Subcutaneous adipose tissue (tissue), 4 donors: Measurements from ENCODE around the gene ITPKB. TPM values are rescaled to one million over a fixed set of nuclear protein-coding genes. Genes with fewer than 3 reads are reported as not detected.

Experiments used
- total RNA-seq, 4 donors: library from RNA; depleted of rRNA; stranded (reverse); fragments of >200 nt; gene quantifications; one replicate each; pipeline ENCODE4 v1.1.0, GENCODE V29; 2016
- TF ChIP-seq, protein P1 (sequence below): fragments of 450-650 bp; IDR thresholded peaks from one replicate; pipeline ENCODE4 v1.5.1; 2016; ENCODE audit warnings: low read depth, mild to moderate bottlenecking, control low read depth, antibody characterized with exemption, moderate library complexity

ITPKB gene
- total RNA-seq, 4 donors from 2014 or later = 16.6 to 72.5 (median 28.1) TPM

DNA sequence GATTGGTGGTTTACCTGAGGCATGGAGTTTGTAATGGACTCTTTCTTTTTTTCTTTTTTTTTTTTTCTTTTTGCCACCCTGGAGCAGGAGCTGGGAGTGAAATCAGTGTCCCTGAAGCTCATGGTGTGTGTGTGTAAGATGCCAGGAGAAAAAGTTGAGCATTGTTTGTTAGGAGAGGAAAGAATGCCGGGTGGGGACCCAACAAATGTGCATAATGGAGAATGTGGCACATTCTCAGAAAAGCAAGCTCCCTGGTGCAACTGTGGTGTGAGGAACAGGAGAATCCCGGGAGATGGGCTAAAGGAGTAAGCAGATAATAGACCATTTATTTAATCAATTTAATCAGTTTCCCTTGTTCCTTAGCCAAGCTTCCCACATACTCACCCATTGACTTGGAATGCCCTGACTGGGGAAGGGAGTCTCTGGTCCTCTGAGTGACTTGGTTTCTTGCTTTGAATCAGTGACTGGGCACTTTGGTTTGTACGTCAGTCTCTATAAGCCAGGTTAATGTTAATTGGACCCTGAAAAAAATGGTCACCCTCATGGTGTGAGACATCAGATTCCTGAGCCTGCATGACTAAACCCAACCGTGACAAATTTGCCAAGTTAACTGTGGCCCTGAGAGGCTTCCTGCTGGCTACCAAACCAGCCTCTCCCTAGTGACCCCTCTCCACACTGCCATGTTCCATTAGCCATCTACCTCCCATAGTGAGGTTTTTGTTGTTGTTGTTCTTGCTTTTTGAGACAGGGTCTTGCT, 43.9 kb upstream of the ITPKB start:
- TF ChIP-seq, protein P1, sequence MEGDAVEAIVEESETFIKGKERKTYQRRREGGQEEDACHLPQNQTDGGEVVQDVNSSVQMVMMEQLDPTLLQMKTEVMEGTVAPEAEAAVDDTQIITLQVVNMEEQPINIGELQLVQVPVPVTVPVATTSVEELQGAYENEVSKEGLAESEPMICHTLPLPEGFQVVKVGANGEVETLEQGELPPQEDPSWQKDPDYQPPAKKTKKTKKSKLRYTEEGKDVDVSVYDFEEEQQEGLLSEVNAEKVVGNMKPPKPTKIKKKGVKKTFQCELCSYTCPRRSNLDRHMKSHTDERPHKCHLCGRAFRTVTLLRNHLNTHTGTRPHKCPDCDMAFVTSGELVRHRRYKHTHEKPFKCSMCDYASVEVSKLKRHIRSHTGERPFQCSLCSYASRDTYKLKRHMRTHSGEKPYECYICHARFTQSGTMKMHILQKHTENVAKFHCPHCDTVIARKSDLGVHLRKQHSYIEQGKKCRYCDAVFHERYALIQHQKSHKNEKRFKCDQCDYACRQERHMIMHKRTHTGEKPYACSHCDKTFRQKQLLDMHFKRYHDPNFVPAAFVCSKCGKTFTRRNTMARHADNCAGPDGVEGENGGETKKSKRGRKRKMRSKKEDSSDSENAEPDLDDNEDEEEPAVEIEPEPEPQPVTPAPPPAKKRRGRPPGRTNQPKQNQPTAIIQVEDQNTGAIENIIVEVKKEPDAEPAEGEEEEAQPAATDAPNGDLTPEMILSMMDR = no peak

DNA sequence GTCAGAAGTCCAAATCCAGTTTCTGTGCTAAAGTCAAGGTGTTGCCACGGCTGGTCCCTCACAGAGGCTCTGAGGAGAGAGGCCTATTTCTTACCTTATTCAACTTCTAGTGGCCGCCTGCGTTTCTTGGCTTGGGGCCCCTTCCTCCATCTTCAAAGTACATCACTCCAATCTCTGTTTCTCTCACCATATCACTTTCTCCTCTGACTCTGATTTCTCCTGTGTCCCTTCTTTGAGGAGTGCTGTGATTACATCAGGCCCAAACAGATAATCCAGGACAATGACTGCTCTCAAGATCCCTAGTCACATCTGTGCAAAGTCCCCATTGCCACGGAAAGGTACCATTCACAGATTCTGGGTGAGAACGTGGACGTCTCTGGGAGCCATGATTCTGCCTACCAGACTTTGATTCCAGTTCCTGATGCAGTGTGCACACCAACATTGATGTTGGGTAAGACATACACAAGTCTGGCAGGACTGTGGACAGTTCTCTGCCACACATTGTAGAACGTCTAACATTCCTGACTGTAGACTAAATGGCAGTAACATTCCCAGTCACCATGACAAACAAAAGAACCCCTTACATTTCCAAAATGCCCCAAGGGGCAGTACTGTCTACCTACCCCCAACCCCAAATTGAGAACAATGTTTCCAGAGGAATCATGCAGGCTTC, 43.0 kb upstream of the ITPKB start:
- TF ChIP-seq, protein P1 = no peak

DNA sequence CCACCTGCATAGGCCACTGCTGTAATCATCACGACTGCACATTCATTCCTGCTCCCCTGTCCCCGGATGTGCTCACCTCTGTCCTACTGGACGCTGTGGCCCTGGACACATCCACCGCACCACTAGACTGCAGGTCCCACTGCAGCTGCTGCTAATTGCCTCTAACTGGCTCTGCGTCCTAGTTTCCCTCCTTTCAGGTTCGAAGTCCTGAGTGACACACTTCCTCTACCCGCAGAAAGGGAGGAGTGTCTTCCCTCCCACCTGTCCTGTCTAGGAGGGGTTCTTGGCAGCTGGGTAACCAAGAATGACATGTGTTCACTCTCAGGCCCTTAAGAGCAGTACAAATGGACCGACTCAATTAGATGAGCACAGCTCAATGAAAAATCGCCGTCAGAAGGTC, 40.5 kb upstream of the ITPKB start:
- TF ChIP-seq, protein P1 = no peak

DNA sequence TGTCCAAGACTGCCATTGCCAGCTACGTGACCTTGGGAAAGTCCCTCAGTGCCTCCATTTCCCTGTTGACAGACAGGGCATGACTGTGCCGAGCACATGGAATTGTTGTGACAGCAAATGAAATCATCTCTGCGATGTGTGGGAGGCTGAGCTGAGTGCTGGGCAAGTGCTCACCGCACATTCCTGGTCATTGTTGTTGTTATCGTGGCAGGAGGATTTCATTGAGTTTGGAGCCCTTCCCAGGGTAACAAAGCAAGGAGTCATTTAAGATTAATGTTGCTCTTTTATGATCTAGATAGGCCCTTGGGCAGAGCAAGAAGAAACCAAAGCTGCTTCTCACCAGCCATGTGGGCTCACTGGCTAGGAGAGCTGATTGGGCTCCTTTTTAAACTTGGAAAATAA, 39.6 kb upstream of the ITPKB start:
- TF ChIP-seq, protein P1 = no peak

DNA sequence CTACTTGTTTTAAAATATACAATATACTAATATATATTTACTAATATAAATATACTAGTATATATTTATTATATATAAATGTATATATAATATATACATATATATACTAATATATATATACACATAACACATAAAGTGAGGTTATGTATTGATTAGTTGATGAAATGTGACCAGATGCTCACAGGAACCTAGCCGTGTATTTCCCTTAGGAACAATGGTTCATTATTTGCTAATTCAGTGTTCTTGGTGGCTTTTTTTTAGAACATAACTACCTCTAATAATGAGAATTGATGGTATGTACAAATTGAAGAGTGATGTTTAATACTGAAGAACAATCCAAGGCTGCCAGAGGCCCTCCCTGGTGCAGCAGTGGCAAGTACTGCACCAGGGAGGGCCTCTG, 37.9 kb upstream of the ITPKB start:
- TF ChIP-seq, protein P1 = no peak

DNA sequence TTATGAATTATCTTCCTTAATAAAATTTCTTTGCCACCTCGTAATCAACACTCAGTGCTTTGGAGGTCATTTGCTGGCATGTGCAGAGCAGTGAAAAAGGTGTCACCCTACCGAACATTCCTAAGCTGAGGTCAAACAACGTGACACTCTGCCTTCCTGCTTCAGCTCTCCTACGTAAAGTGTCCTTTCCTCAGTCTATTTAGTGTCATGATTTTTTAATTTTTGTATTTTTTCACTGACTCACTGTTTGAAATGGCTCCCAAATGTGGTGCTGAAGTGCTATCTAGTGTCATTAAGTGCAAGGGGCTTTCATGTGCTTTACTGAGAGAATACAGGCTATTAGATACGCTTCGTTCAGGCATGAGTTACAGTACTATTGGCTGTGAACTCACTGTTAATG, 37.0 kb upstream of the ITPKB start:
- TF ChIP-seq, protein P1 = no peak

DNA sequence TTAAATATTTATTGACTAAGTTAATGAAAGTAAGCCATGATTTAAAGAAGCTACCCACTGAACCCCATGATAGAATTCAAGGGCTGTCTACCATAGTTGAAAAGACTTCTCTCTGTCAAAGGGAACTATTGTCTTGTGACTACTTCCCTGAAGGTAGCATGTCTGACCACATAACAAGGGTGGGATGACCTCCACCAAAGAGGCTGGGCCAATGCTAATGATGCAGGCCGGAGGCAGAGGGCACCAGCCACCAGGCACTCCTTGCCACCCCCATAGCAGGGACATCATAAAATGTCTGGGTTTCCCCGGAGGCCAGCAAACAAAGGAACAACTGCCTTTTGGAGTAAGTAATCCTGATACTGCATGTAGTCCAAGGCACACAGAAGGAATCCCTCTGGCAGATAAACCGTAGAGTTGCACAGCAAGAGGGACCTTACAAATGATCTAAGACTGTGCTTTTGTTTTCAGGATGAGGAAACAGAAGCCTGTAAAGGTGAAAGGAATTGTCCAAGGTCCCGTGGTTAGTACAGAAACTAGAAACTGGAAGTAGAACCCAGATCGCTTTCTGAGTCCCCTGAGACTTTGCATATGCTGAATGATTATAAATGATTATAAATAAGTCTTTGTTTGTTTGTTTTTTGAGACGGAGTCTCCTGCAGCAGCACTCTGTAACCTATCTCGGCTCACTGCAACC, 33.5 kb upstream of the ITPKB start:
- TF ChIP-seq, protein P1 = no peak
